GM10266 (cell line): ENCODE results near the gene TMEM106C.

ENCODE experiments used
- DNase-seq: peaks from one replicate; pipeline ENCODE4 v3.0.0; 2012; ENCODE audit errors: extremely low spot score
- CTCF ChIP-seq: IDR thresholded peaks from 2 replicates; pipeline ENCODE4 v1.5.1; 2012; ENCODE audit warnings: mild to moderate bottlenecking, low read depth; ENCODE audit not compliant: control insufficient read depth, insufficient read depth; ENCODE audit errors: missing control alignments

TMEM106C gene

GRCh38 chr12:48009471-48009870, 46.1 kb downstream of the TMEM106C start:
- no peak for TF ChIP-seq CTCF
- no peak for DNase-seq

GRCh38 chr12:48010366-48010970, 47.1 kb downstream of the TMEM106C start:
- no peak for TF ChIP-seq CTCF
- no peak for DNase-seq

- no peak for DNase-seq
- TF ChIP-seq CTCF: no peak
These were observed 48.7 kb downstream of the TMEM106C start for GRCh38 chr12:48012070-48012469.

- no peak for DNase-seq
- TF ChIP-seq CTCF: no peak
These were observed 49.9 kb downstream of the TMEM106C start for GRCh38 chr12:48013287-48013686.

- DNase-seq: no peak
- TF ChIP-seq CTCF: no peak
These were observed 51.7 kb downstream of the TMEM106C start for GRCh38 chr12:48015129-48015528.

GRCh38 chr12:48015954-48016353, 52.6 kb downstream of the TMEM106C start:
- no peak for DNase-seq
- TF ChIP-seq CTCF: no peak

- TF ChIP-seq CTCF: no peak
- DNase-seq: no peak
These were observed 53.1 kb downstream of the TMEM106C start for GRCh38 chr12:48016373-48017020.
